Activated CD8-positive, alpha-beta memory T cell treated with anti-CD3 and anti-CD28 coated beads for 24 hours (primary cell): ENCODE measurements around the gene RCAN1.
"Not testable (repeated sequence)": the region's sequence is repeated elsewhere in the genome, so short reads cannot be mapped to it uniquely, and the experiment has no call there.

Experiments
- DNase-seq: peaks from one replicate; pipeline ENCODE4 v3.0.0-alpha.2; 2020

RCAN1 gene

GRCh38 chr21:34621434-34622350 lies 6.8 kb upstream of the RCAN1 start:
- DNase-seq, result no peak

- DNase-seq, result no peak
These were observed 5.1 kb upstream of the RCAN1 start for GRCh38 chr21:34619841-34620665.

- no peak for DNase-seq
These were observed 4.0 kb upstream of the RCAN1 start for GRCh38 chr21:34618941-34619340.

GRCh38 chr21:34617753-34618339 lies 2.9 kb upstream of the RCAN1 start:
- no peak for DNase-seq

- no peak for DNase-seq
These were observed 538 bp upstream of the RCAN1 start for GRCh38 chr21:34615487-34615814.

GRCh38 chr21:34613679-34614627 lies 960 bp downstream of the RCAN1 start:
- no peak for DNase-seq

- DNase-seq, result no peak
These were observed 2.4 kb downstream of the RCAN1 start for GRCh38 chr21:34612557-34612956.

GRCh38 chr21:34612056-34612455 lies 2.9 kb downstream of the RCAN1 start:
- no peak for DNase-seq

GRCh38 chr21:34611528-34611927 lies 3.4 kb downstream of the RCAN1 start:
- no peak for DNase-seq

- DNase-seq, result no peak
These were observed 4.9 kb downstream of the RCAN1 start for GRCh38 chr21:34609933-34610549.

- DNase-seq, result no peak
These were observed 5.5 kb downstream of the RCAN1 start for GRCh38 chr21:34609244-34609932.

- DNase-seq, result not testable (repeated sequence)
These were observed 7.5 kb downstream of the RCAN1 start for GRCh38 chr21:34607376-34607775.

GRCh38 chr21:34606621-34607020 lies 8.3 kb downstream of the RCAN1 start:
- no peak for DNase-seq

GRCh38 chr21:34606051-34606450 lies 8.9 kb downstream of the RCAN1 start:
- DNase-seq, result no peak

GRCh38 chr21:34604956-34605355 lies 10.0 kb downstream of the RCAN1 start:
- DNase-seq, result not testable (repeated sequence)

GRCh38 chr21:34604556-34604955 lies 10.4 kb downstream of the RCAN1 start:
- no peak for DNase-seq

GRCh38 chr21:34603710-34604057 lies 11.2 kb downstream of the RCAN1 start:
- no peak for DNase-seq

GRCh38 chr21:34603002-34603709 lies 11.8 kb downstream of the RCAN1 start:
- peak; percentile 80 for DNase-seq

- no peak for DNase-seq
These were observed 12.9 kb downstream of the RCAN1 start for GRCh38 chr21:34602061-34602460.

- DNase-seq, result no peak
These were observed 15.3 kb downstream of the RCAN1 start for GRCh38 chr21:34599534-34600101.
